Measurements from ENCODE around the gene RELN.
A peak's percentile ranks its signal among the peaks of the same experiment; 100 is the strongest.

RELN gene

DNA sequence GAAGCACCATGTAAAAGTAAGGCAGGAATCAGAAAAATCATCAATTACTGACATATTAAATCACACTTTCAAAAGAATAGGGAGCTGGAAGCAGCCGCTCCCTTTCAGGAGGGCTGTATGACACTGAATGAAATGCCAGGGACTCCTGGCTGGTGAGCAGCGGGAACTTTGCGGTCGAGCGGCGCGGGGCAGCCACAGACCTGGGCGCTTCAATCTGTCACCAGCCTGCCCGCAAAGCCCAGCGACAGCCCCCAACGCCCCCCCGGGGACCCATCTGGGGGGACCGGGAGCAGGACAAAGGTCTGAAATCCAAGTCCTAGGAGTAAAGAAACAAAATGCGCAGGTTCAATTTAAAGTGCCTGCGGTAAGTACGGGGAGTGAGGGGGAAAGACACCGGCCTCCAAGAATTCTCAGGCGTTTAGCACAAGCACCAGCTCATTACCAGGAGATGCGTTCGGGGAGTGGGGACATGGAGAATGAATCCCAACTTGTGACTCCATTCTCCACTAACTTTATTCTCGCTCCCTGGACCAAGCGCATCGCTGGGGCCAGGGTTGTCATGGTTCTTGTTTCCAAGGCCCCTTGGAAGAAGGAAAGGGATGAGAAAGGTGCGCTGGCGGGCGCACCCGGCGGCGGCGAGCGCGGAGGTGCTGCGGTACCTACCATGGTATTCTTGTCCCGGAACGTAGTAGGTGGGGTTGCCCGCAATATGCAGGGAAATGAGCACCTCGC lies 824 bp downstream of the RELN start:
- peak overlapping the region; percentile 32 for H3K4me3 ChIP-seq (ENCODE audit: low read length)
- H3K9ac ChIP-seq (ENCODE audit: low read length) = no peak overlapping the region
- H3K27me3 ChIP-seq (ENCODE audit: control insufficient read depth, insufficient read depth, low read length) = peaks cover 6% of the 10 kb centered on the region

DNA sequence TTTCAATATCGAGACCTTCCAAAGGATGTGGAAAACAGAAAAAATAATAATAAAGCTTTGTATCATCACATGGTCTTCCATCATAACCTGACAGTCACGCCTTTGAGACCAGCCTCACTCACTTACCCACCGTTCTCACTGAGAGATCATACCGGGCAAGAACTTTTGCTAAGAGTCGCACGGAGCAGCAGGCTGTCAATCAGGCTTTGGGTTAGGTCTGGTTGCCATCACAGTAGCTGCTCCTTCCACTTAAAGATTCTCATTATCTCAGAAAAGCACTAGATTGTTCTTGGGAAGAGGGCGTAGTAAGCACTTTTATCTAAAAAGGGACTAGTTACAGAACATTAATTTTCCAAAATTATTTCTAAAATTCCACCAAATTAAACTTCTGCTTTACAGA lies 2.0 kb downstream of the RELN start:
- H3K27me3 ChIP-seq (ENCODE audit: control insufficient read depth, insufficient read depth, low read length) = peaks cover 6% of the 10 kb centered on the region
- H3K9ac ChIP-seq (ENCODE audit: low read length) = no peak overlapping the region
- H3K36me3 ChIP-seq (ENCODE audit: control insufficient read depth, insufficient read depth, low read length) = no peaks in the 10 kb centered on the region
- H3K4me3 ChIP-seq (ENCODE audit: low read length) = no peak overlapping the region
- no peak overlapping the region for H3K27ac ChIP-seq (ENCODE audit: low read depth, low read length)
- H3K4me1 ChIP-seq (ENCODE audit: control insufficient read depth, insufficient read depth, low read length) = no peaks in the 10 kb centered on the region

More for the DNA sequence above, 824 bp downstream of the RELN start:
- H3K27ac ChIP-seq (ENCODE audit: low read depth, low read length) = no peak overlapping the region
- no peaks in the 10 kb centered on the region for H3K4me1 ChIP-seq (ENCODE audit: control insufficient read depth, insufficient read depth, low read length)
- H3K36me3 ChIP-seq (ENCODE audit: control insufficient read depth, insufficient read depth, low read length) = no peaks in the 10 kb centered on the region

DNA sequence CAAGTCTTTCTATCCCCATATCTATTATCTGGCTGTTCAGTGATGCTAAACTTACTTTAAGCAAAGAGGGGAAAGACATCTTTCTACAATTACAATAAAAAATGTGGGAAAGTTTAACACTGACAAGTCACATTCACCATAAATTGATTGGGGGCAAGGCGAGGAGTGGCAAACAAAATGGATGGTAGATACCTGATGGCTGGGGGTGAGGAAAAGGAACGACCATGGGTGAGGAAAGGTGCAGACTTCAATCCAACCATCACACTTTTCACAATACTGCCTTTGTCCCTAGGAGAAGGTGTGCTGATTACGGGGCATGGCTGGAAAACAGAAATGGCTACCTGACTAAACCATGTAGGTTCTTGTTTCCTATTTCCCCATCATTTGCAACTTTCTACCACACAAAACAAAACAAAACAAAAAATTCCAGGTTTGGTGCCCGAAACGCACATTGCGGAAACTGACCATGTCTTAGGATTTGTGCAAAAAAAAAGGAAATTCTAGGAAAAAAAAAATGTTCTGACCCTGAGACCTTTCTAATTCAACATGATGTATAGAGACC lies 3.8 kb downstream of the RELN start:
- no peaks in the 10 kb centered on the region for H3K36me3 ChIP-seq (ENCODE audit: control insufficient read depth, insufficient read depth, low read length)
- no peak overlapping the region for H3K27ac ChIP-seq (ENCODE audit: low read depth, low read length)
- peaks cover 3% of the 10 kb centered on the region for H3K27me3 ChIP-seq (ENCODE audit: control insufficient read depth, insufficient read depth, low read length)
- no peaks in the 10 kb centered on the region for H3K4me1 ChIP-seq (ENCODE audit: control insufficient read depth, insufficient read depth, low read length)
- H3K4me3 ChIP-seq (ENCODE audit: low read length) = no peak overlapping the region
- H3K9ac ChIP-seq (ENCODE audit: low read length) = no peak overlapping the region

DNA sequence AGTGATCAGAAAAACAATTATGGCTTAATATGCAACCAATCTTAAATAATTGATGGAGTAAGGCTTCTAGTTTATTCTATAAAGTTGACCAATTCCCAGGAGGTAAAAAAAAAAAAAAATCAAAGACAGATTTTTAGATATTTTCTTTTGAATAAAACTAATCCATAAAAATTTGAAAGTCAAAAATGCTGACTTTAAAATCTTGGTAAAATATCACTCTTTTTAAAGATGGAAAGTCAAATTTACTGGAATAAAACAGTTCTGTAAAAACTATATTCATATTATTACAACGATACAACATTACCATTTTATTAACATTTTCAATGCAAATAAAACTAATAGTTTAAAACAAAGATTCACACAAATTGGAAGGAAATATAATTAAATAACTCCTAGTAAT lies 5.4 kb downstream of the RELN start:
- no peak overlapping the region for H3K9ac ChIP-seq (ENCODE audit: low read length)
- no peak overlapping the region for H3K27ac ChIP-seq (ENCODE audit: low read depth, low read length)
- no peaks in the 10 kb centered on the region for H3K36me3 ChIP-seq (ENCODE audit: control insufficient read depth, insufficient read depth, low read length)
- no peaks in the 10 kb centered on the region for H3K27me3 ChIP-seq (ENCODE audit: control insufficient read depth, insufficient read depth, low read length)
- no peak overlapping the region for H3K4me3 ChIP-seq (ENCODE audit: low read length)
- H3K4me1 ChIP-seq (ENCODE audit: control insufficient read depth, insufficient read depth, low read length) = no peaks in the 10 kb centered on the region

DNA sequence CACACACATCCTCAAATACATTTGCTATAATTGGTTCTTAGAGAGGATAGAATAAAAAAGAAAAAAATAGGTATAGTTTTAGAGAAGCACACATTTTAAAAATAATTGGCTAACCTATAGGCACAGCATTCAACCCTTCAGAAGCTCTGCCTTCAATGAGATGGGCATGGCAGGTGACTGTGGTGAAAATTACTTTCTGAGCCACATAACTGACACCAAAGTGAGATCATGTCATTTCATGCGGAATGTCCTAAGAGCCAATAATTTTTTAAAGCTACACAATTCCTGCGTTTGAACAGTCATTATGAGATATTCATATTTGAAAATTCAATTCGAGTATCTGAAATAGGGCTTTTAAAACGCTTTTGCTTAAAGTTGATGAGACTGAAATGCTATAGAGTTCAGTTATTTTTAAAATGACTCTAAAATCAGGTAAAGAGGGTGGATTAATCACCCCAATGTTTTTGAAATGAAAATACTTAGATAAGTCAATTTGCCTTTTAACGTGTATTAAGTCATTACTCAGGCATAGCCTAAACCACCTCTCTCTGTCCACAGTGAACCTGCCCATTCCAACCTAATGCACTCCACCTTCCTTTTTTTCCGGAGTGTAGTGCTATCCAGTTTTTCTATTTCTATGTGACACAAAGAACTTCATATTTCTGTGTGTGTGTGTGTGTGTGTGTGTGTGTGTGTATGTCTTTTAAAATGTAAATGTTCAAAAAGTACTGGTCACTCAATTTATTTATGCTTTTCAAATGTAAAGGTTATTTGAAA lies 6.1 kb downstream of the RELN start:
- H3K4me3 ChIP-seq (ENCODE audit: low read length) = no peak overlapping the region
- H3K4me1 ChIP-seq (ENCODE audit: control insufficient read depth, insufficient read depth, low read length) = no peaks in the 10 kb centered on the region
- no peaks in the 10 kb centered on the region for H3K27me3 ChIP-seq (ENCODE audit: control insufficient read depth, insufficient read depth, low read length)
- H3K36me3 ChIP-seq (ENCODE audit: control insufficient read depth, insufficient read depth, low read length) = no peaks in the 10 kb centered on the region
- no peak overlapping the region for H3K9ac ChIP-seq (ENCODE audit: low read length)
- no peak overlapping the region for H3K27ac ChIP-seq (ENCODE audit: low read depth, low read length)

DNA sequence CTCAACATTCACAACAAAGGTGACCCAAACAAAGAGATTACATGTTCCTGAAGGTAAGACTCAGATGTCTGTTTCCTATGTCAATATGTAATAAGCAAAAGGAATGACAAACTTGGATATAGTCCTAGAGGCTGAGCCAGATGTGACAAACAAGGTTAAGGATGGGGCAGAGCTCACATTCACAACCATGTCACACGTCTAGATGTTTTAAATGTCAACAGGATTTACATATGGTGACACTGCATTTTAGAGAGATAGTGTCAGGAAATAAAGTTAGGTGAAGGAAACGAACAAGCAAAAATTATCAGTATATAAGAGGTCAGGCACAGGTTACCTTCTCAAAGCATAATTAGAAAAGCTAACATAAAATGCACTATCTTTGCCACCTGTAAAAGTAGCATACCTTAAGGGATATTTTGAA lies 8.4 kb downstream of the RELN start:
- no peak overlapping the region for H3K9ac ChIP-seq (ENCODE audit: low read length)
- H3K27ac ChIP-seq (ENCODE audit: low read depth, low read length) = no peak overlapping the region
- H3K36me3 ChIP-seq (ENCODE audit: control insufficient read depth, insufficient read depth, low read length) = no peaks in the 10 kb centered on the region
- H3K4me1 ChIP-seq (ENCODE audit: control insufficient read depth, insufficient read depth, low read length) = no peaks in the 10 kb centered on the region
- no peaks in the 10 kb centered on the region for H3K27me3 ChIP-seq (ENCODE audit: control insufficient read depth, insufficient read depth, low read length)
- no peak overlapping the region for H3K4me3 ChIP-seq (ENCODE audit: low read length)

DNA sequence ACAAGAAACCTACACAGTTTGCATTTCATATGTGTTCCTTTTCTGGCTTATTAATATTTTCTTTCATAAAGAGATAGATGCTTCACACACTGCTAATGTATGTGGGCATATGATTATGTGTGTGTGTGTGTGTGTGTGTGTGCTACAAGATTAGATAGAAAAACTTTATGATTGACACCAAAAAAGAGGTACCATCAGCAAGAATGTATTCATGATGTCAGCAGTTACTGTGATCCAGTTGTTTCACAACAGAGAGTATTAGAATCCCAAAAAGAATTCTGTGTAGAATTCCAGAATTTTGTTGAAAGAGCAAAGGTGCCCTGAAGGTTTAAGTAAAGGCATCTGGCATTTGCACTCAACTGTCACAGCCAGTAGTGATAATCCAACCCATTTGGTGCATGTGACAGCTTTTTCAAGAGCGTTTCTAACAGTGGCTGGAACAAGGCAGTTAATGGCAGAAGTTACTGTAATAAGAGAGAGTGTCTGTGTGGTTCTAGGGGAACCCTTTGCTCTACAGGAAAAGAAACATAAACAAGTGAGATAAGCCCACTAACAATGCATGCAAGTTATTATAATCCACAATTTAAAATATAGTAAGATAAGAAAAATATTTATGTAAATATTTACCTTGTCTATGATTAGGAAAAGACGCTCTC lies 16.6 kb downstream of the RELN start:
- H3K4me3 ChIP-seq (ENCODE audit: low read length) = no peak overlapping the region
- H3K36me3 ChIP-seq (ENCODE audit: control insufficient read depth, insufficient read depth, low read length) = no peaks in the 10 kb centered on the region
- H3K27me3 ChIP-seq (ENCODE audit: control insufficient read depth, insufficient read depth, low read length) = no peaks in the 10 kb centered on the region
- no peak overlapping the region for H3K9ac ChIP-seq (ENCODE audit: low read length)
- H3K27ac ChIP-seq (ENCODE audit: low read depth, low read length) = no peak overlapping the region
- H3K4me1 ChIP-seq (ENCODE audit: control insufficient read depth, insufficient read depth, low read length) = no peaks in the 10 kb centered on the region

DNA sequence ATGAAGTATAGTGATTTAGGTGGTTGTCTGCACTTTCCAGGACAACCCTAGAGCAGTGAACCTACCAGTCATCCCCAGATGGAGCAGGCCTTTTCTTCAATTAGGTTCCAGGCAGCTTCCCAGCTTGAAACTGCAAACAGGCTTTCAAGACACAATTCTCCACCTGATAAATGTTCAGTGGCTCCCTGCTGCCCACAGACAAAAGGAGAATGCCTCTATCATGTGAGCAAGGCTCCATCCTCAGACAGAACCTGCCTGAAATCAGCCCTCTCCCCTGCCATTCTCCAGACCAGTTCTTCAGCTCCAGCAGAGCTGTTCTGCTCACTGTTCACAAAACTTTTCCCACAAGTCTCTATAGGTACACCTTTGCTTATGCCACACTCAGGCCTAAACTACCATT lies 22.1 kb downstream of the RELN start:
- no peaks in the 10 kb centered on the region for H3K4me1 ChIP-seq (ENCODE audit: control insufficient read depth, insufficient read depth, low read length)
- H3K9ac ChIP-seq (ENCODE audit: low read length) = no peak overlapping the region
- H3K27me3 ChIP-seq (ENCODE audit: control insufficient read depth, insufficient read depth, low read length) = no peaks in the 10 kb centered on the region
- H3K27ac ChIP-seq (ENCODE audit: low read depth, low read length) = no peak overlapping the region
- no peaks in the 10 kb centered on the region for H3K36me3 ChIP-seq (ENCODE audit: control insufficient read depth, insufficient read depth, low read length)
- no peak overlapping the region for H3K4me3 ChIP-seq (ENCODE audit: low read length)

DNA sequence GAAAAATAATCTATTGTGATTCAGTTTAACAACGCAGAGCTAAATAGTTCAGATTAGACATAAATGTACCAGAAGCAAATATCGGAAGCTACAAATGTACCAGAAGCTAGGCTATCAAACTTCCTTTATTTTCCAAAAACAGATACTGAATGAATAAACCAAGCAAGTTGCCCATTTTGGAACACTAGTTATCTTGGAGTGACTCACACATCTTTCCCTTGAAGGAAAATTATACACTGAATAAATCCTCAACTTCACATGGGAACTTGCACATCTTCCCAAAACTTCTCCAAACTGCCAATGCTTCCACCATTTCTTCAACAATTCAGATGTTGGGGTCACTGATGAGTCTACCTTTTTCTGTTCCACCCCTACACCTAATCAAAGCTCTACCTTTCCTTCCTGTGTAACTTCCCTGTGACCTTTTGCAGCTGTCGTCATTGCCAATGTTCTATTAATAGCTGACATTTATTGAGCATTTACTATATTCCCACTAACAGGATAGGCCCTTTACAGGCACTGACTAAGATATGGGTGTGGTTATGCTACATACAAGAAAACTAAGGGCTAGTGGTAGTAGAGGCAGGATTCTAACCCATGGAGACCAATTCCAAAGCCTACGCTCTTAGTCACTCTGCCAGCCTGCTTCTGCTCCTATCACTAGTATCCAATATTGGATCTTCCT lies 22.7 kb downstream of the RELN start:
- Histone ChIP-seq H3K36me3 (ENCODE audit: control insufficient read depth, insufficient read depth, low read length) (no peaks in the 10 kb centered on the region), H3K4me1 (ENCODE audit: control insufficient read depth, insufficient read depth, low read length) (no peaks in the 10 kb centered on the region), H3K27me3 (ENCODE audit: control insufficient read depth, insufficient read depth, low read length) (no peaks in the 10 kb centered on the region), H3K9ac (ENCODE audit: low read length) (no peak overlapping the region), H3K27ac (ENCODE audit: low read depth, low read length) (no peak overlapping the region), H3K4me3 (ENCODE audit: low read length) (no peak overlapping the region)

DNA sequence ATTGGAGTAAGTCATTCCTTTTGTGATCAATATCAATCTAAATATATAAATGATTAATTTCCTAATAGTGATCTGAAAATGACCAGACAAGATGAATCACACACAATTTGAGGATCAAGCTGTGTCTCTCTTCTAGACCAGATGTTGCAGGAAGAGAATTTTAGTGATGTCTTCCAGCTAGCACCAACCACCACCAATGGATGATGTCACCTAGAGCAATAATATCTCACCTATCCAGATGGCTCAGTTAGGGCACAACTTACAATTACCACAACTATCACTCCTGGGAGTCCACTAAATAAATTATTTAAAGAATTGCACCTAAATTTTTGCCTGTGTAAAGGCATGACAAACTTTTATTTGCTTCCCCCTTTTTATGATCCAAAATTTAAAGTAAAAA lies 25.2 kb downstream of the RELN start:
- no peaks in the 10 kb centered on the region for H3K36me3 ChIP-seq (ENCODE audit: control insufficient read depth, insufficient read depth, low read length)
- no peaks in the 10 kb centered on the region for H3K27me3 ChIP-seq (ENCODE audit: control insufficient read depth, insufficient read depth, low read length)
- no peak overlapping the region for H3K27ac ChIP-seq (ENCODE audit: low read depth, low read length)
- no peak overlapping the region for H3K4me3 ChIP-seq (ENCODE audit: low read length)
- H3K4me1 ChIP-seq (ENCODE audit: control insufficient read depth, insufficient read depth, low read length) = no peaks in the 10 kb centered on the region
- no peak overlapping the region for H3K9ac ChIP-seq (ENCODE audit: low read length)

DNA sequence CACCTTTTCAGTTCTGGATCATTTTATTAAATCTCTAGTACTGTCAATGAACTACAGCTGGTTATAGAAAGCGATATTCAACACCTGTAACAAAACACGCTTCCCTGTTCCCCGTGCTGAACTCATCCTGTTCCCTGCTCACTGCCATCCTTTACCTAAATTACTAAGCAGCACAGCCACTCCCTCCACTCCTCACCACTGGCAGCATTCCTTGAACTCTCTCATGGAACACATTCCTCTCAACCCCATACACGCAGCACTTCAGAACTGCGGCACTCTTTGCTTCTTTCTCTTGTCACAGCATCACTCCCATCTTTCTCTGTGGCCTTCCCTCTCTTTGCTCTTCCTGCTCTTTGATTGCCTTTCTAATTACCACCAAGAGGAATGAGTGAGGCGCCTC lies 27.4 kb downstream of the RELN start:
- H3K27me3 ChIP-seq (ENCODE audit: control insufficient read depth, insufficient read depth, low read length) = no peaks in the 10 kb centered on the region
- no peak overlapping the region for H3K9ac ChIP-seq (ENCODE audit: low read length)
- H3K4me1 ChIP-seq (ENCODE audit: control insufficient read depth, insufficient read depth, low read length) = no peaks in the 10 kb centered on the region
- no peak overlapping the region for H3K27ac ChIP-seq (ENCODE audit: low read depth, low read length)
- H3K36me3 ChIP-seq (ENCODE audit: control insufficient read depth, insufficient read depth, low read length) = no peaks in the 10 kb centered on the region
- H3K4me3 ChIP-seq (ENCODE audit: low read length) = no peak overlapping the region

DNA sequence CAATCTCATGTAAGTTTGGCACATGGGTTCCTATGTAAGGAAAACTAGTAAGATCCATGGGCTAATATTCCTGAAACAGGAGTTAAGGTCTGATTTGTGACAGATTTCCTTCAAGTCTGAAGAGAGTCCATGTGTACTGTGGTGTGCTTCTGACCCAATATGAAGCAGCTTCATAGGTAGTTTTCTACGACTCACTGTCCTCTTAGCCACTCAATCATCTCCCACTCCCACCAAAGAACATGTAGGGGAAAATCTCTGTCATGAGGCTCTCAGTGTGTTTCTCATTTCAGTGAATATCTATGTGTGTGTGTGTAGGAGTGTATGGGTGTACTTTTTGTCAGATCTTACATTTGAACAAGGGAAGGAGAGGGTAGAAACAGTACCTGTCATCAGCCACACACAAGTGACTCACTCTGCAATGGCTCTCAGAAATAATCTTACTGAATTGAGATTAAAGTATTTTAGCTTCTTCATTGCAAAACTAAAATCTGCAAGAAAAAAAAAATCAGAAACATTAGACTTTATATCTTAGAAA lies 31.1 kb downstream of the RELN start:
- no peaks in the 10 kb centered on the region for H3K27me3 ChIP-seq (ENCODE audit: control insufficient read depth, insufficient read depth, low read length)
- H3K36me3 ChIP-seq (ENCODE audit: control insufficient read depth, insufficient read depth, low read length) = no peaks in the 10 kb centered on the region
- H3K27ac ChIP-seq (ENCODE audit: low read depth, low read length) = no peak overlapping the region
- H3K4me1 ChIP-seq (ENCODE audit: control insufficient read depth, insufficient read depth, low read length) = no peaks in the 10 kb centered on the region
- no peak overlapping the region for H3K9ac ChIP-seq (ENCODE audit: low read length)
- H3K4me3 ChIP-seq (ENCODE audit: low read length) = no peak overlapping the region

All from rectal smooth muscle tissue (tissue), 1 donor.